Measurements from ENCODE around the gene GMPR. TPM values are rescaled to one million over a fixed set of nuclear protein-coding genes. Genes with fewer than 3 reads are reported as not detected.

The GMPR gene
- total and polyA plus RNA-seq, 10 of the 15 experiments (the other 5 are each of a cell fraction or from before 2014, with no cell fraction given), result 0.15 to 1.8 (median 0.49) TPM; not detected in 1

DNA sequence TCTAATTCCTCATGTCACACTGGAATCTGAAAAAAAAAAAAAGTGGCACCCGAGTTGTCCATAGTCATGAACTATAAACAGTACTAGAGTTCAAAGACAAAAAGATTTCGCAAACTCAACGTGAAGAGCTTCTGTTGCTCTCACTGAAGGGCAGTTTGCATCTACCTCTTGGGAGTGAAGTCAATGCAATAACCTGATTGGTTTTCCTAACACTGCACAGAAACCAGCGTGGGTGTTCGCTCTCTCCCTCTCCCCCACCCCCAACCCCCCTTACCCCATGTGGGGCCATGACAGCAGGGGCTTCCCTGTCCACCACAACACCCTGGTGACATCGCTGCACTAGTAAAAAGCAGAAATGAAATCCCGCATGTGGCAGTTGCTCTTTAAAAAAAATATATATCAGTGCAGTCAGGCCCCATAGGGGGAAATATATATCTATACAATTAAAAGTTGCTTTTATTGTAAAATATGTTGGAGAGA is 66.9 kb downstream of the GMPR start (continued):
- TF ChIP-seq TAF1 (IDR thresholded peaks at IDR 0.05; ENCODE audit: borderline replicate concordance, low read depth, low read length) (peak; percentile 27; the same call in 1 of the 2 replicates), CREM (IDR thresholded peaks at IDR 0.05; ENCODE audit: low read depth) (peak; percentile 84; the same call in 1 of the 2 replicates), SREBF2 (IDR thresholded peaks at IDR 0.05; ENCODE audit: low read length) (no peak), RCOR1 (conservative IDR thresholded peaks at IDR 0.05; ENCODE audit: low read depth, low read length) (no peak), EGR1 (IDR thresholded peaks at IDR 0.05; ENCODE audit: borderline replicate concordance in 1 of 2, low read depth in 2 of 2, low read length in 2 of 2) (peak in 1 of 2 experiments; percentile 88; a peak in 2 of 3 replicates), BCL11A (IDR thresholded peaks at IDR 0.05; ENCODE audit: low read depth, low read length) (peak; percentile 83), CREB1 (IDR thresholded peaks at IDR 0.05; ENCODE audit: low read depth) (peak; percentile 83), MYB (IDR thresholded peaks at IDR 0.05; ENCODE audit: borderline replicate concordance, low read depth, low read length) (peak; percentile 71; the same call in 1 of the 2 replicates), YY1 (IDR thresholded peaks at IDR 0.05; ENCODE audit: low read depth, low read length) (peak; percentile 78), WRNIP1 (IDR thresholded peaks at IDR 0.05; ENCODE audit: borderline replicate concordance, low read depth, low read length) (no peak), SRF (IDR thresholded peaks at IDR 0.05; ENCODE audit: low read depth in 2 of 2, low read length in 2 of 2) (no peak), LARP7 (IDR thresholded peaks at IDR 0.05) (no peak), GABPA (IDR thresholded peaks at IDR 0.05; ENCODE audit: low read depth) (no peak), DPF2 (IDR thresholded peaks at IDR 0.05) (0 out of 2 replicates have a peak, but pooled peaks have one; percentile 62), ZZZ3 (IDR thresholded peaks at IDR 0.05; ENCODE audit: control insufficient read depth, insufficient read length, low read depth) (no peak)
- TF ChIP-seq, protein P1, sequence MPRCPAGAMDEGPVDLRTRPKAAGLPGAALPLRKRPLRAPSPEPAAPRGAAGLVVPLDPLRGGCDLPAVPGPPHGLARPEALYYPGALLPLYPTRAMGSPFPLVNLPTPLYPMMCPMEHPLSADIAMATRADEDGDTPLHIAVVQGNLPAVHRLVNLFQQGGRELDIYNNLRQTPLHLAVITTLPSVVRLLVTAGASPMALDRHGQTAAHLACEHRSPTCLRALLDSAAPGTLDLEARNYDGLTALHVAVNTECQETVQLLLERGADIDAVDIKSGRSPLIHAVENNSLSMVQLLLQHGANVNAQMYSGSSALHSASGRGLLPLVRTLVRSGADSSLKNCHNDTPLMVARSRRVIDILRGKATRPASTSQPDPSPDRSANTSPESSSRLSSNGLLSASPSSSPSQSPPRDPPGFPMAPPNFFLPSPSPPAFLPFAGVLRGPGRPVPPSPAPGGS (IDR thresholded peaks at IDR 0.05; ENCODE audit: borderline replicate concordance, insufficient read depth, low read depth, low read length, poor library complexity, severe bottlenecking), result peak; percentile 29
- TF ChIP-seq, protein P2, sequence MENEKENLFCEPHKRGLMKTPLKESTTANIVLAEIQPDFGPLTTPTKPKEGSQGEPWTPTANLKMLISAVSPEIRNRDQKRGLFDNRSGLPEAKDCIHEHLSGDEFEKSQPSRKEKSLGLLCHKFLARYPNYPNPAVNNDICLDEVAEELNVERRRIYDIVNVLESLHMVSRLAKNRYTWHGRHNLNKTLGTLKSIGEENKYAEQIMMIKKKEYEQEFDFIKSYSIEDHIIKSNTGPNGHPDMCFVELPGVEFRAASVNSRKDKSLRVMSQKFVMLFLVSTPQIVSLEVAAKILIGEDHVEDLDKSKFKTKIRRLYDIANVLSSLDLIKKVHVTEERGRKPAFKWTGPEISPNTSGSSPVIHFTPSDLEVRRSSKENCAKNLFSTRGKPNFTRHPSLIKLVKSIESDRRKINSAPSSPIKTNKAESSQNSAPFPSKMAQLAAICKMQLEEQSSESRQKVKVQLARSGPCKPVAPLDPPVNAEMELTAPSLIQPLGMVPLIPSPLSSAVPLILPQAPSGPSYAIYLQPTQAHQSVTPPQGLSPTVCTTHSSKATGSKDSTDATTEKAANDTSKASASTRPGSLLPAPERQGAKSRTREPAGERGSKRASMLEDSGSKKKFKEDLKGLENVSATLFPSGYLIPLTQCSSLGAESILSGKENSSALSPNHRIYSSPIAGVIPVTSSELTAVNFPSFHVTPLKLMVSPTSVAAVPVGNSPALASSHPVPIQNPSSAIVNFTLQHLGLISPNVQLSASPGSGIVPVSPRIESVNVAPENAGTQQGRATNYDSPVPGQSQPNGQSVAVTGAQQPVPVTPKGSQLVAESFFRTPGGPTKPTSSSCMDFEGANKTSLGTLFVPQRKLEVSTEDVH (IDR thresholded peaks at IDR 0.05; ENCODE audit: low read depth, partially characterized antibody), result no peak
- TF ChIP-seq, protein P3, sequence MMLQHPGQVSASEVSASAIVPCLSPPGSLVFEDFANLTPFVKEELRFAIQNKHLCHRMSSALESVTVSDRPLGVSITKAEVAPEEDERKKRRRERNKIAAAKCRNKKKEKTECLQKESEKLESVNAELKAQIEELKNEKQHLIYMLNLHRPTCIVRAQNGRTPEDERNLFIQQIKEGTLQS (IDR thresholded peaks at IDR 0.05; ENCODE audit: borderline replicate concordance, extremely low read depth, low read depth, low read length), result no peak
- TF ChIP-seq, protein P4, sequence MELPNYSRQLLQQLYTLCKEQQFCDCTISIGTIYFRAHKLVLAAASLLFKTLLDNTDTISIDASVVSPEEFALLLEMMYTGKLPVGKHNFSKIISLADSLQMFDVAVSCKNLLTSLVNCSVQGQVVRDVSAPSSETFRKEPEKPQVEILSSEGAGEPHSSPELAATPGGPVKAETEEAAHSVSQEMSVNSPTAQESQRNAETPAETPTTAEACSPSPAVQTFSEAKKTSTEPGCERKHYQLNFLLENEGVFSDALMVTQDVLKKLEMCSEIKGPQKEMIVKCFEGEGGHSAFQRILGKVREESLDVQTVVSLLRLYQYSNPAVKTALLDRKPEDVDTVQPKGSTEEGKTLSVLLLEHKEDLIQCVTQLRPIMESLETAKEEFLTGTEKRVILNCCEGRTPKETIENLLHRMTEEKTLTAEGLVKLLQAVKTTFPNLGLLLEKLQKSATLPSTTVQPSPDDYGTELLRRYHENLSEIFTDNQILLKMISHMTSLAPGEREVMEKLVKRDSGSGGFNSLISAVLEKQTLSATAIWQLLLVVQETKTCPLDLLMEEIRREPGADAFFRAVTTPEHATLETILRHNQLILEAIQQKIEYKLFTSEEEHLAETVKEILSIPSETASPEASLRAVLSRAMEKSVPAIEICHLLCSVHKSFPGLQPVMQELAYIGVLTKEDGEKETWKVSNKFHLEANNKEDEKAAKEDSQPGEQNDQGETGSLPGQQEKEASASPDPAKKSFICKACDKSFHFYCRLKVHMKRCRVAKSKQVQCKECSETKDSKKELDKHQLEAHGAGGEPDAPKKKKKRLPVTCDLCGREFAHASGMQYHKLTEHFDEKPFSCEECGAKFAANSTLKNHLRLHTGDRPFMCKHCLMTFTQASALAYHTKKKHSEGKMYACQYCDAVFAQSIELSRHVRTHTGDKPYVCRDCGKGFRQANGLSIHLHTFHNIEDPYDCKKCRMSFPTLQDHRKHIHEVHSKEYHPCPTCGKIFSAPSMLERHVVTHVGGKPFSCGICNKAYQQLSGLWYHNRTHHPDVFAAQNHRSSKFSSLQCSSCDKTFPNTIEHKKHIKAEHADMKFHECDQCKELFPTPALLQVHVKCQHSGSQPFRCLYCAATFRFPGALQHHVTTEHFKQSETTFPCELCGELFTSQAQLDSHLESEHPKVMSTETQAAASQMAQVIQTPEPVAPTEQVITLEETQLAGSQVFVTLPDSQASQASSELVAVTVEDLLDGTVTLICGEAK (IDR thresholded peaks at IDR 0.05; ENCODE audit: borderline replicate concordance), result no peak
